BJ (cell line): ENCODE results near the gene PTPRR. TPM values are rescaled to one million over a fixed set of nuclear protein-coding genes. Genes with fewer than 3 reads are reported as not detected.

Source experiments
- CTCF ChIA-PET: fragments of 350-600 bp; formaldehyde crosslinking; extraction: SDS; loops from one replicate; lab custom pipeline; 2021; ENCODE audit warnings: antibody characterized with exemption, inconsistent platforms; lab: Yijun Ruan, JAX
- POLR2A ChIA-PET: fragments of 300-600 bp; sonication (Branson Sonifier 250); formaldehyde crosslinking; extraction: SDS; loops from one replicate; lab custom pipeline; 2021; ENCODE audit warnings: antibody characterized with exemption; lab: Charles Lee
- DNase-seq: peaks from one replicate; pipeline ENCODE4 v3.0.0-alpha.2; 2011; ENCODE audit warnings: low read depth
- H3K27me3 ChIP-seq: 2 replicates; pipeline ENCODE4 v1.6.0; 2011; ENCODE audit warnings: low read length; ENCODE audit not compliant: control insufficient read depth, insufficient read depth
- H3K36me3 ChIP-seq: 2 replicates; pipeline ENCODE4 v1.5.1; 2011; ENCODE audit warnings: low read length; ENCODE audit not compliant: control insufficient read depth, insufficient read depth
- H3K4me3 ChIP-seq: 2 replicates; pipeline ENCODE4 v1.5.1; 2011; ENCODE audit warnings: low read depth, mild to moderate bottlenecking, control low read depth, low read length
- polyA plus RNA-seq: library from polyadenylated mRNA; depleted of rRNA; stranded (reverse); fragments of >200 nt; gene quantifications from 2 replicates; pipeline ENCODE4 v1.2.3, GENCODE V29; 2011
- TF ChIP-seq, protein P1 (sequence below): IDR thresholded peaks from 2 replicates; pipeline ENCODE4 v1.5.1; 2011; ENCODE audit warnings: low read depth, mild to moderate bottlenecking, control low read depth, inconsistent platforms, low read length, moderate library complexity; ENCODE audit not compliant: insufficient read depth

The PTPRR gene
- polyA plus RNA-seq, 1 experiment: 0.40 TPM

DNA sequence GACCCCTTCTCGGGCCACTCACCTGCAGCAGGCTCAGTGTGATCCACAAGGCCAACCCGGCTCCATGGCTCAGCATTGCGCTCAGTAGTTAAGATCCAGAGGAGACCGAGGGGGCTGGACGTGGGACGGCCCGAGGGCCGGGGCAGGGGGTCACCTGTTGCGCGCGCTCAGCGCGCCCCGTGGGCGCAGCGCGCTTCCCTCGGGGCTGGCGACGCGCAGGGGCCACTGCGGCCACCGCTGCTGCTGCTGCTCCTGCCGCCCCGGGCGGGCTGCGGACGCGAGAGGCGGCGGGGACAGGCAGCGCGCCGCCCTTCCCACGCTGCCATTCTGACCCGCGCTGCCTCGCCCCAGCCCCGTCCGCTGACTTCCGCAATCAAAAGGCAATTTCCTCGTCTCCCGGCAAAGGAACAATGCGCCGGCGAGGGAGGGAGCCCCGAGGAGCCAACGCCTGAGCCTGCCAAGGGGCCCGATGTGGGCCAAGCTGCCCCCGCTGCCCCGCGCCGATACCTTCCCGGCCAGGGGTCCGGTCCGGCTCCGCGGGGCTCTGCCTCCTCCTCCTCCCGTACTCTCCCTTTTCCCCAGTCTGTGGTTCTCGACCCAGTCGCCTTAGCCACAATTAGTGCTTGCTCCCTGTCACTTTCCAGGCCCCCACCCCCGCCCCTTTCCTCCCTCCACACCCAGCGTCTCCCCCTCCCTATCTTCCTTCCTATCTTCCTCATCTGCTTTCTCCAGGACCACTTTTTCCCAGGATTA lies 310.6 kb downstream of the PTPRR start:
- H3K27me3 ChIP-seq: no peaks in the 10 kb centered on the region
- peak overlapping the region; percentile 58 for H3K4me3 ChIP-seq
- no peaks in the 10 kb centered on the region for H3K36me3 ChIP-seq
- no peak for DNase-seq
- TF ChIP-seq, protein P1, sequence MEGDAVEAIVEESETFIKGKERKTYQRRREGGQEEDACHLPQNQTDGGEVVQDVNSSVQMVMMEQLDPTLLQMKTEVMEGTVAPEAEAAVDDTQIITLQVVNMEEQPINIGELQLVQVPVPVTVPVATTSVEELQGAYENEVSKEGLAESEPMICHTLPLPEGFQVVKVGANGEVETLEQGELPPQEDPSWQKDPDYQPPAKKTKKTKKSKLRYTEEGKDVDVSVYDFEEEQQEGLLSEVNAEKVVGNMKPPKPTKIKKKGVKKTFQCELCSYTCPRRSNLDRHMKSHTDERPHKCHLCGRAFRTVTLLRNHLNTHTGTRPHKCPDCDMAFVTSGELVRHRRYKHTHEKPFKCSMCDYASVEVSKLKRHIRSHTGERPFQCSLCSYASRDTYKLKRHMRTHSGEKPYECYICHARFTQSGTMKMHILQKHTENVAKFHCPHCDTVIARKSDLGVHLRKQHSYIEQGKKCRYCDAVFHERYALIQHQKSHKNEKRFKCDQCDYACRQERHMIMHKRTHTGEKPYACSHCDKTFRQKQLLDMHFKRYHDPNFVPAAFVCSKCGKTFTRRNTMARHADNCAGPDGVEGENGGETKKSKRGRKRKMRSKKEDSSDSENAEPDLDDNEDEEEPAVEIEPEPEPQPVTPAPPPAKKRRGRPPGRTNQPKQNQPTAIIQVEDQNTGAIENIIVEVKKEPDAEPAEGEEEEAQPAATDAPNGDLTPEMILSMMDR: no peak
- CTCF ChIA-PET: interaction anchor here (0.6 to 1.6 kb wide), 4 partner anchors 10 to 1203 kb away, joined by 3 to 6 read pairs (median 4); no protein-coding TSS in a partner anchor
- POLR2A ChIA-PET: no interaction called here

DNA sequence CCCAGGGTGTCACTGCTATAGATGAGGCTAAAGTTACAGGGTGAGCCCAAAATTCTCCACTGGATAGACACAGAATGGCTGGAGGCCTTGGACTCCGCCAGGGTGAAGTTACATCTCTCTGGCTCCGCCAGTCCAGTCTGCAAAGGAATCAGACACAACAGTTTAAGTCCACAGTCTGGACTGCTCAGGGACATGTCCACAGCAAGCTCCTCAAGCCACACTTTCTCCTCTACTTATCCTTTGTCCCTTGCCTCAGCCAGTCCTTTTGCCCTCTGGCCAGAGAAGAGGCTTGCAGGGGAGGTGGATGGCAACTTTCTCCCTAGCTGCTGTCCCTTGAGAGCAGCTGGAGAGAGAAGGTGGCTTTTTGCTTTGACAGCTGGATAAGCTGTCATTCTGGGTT lies 311.3 kb downstream of the PTPRR start:
- no peak for DNase-seq
- ChIA-PET POLR2A (no interaction called here), CTCF (interaction anchor here (1.1 to 1.6 kb wide), 4 partner anchors 10 to 110 kb away, joined by 3 to 6 read pairs (median 4); no protein-coding TSS in a partner anchor)
- Histone ChIP-seq H3K4me3 (peak overlapping the region; percentile 58; the same call in 1 of the 2 replicates), H3K36me3 (no peaks in the 10 kb centered on the region), H3K27me3 (no peaks in the 10 kb centered on the region)
- TF ChIP-seq, protein P1: no peak

DNA sequence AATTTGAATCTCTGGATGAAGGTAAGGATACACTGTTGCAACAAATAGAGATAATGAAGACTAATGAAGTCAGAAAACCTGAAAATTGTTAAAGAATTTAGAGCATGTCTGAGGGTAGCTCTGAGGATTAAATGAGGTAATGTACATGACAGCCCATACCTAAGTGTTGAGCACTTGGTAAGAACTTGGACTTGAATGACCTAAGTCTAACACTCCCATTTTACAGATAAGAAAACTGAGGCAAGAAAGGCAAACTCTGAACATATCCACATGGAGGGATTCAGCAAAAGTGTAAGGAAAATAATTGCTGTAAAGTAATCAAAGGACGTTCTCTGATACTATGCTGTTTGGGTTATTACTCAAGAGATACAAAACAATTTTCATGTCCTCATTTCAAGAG lies 312.4 kb downstream of the PTPRR start:
- H3K27me3 ChIP-seq: no peaks in the 10 kb centered on the region
- no peak for DNase-seq
- TF ChIP-seq, protein P1: no peak
- H3K4me3 ChIP-seq: no peak overlapping the region
- no peaks in the 10 kb centered on the region for H3K36me3 ChIP-seq
- ChIA-PET CTCF (interaction anchor here (1.1 kb wide), 1 partner anchor 84 kb away, joined by 3 read pairs; no protein-coding TSS in a partner anchor), POLR2A (no interaction called here)

DNA sequence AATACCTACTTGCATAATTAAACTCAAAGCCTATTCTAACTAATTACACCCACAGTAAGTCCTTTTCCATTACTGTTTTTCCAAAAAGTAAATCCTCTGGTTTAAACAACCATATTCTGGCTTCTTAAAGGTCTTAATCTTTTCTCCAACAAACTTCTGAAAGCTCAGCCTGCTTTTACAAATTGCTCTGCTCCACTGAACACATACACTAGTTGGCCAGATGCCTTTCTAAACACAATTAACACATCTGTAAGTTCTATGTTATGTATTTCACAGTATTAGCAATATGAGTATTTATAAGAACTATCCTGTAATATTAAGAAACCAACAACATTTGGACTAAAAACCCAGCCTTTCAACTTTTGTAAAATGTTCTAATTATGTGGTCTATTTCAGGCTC lies 313.4 kb downstream of the PTPRR start:
- no peak for DNase-seq
- CTCF ChIA-PET: no interaction called here
- no peak overlapping the region for H3K4me3 ChIP-seq
- H3K27me3 ChIP-seq: no peaks in the 10 kb centered on the region
- TF ChIP-seq, protein P1: no peak
- H3K36me3 ChIP-seq: no peaks in the 10 kb centered on the region
- POLR2A ChIA-PET: no interaction called here

DNA sequence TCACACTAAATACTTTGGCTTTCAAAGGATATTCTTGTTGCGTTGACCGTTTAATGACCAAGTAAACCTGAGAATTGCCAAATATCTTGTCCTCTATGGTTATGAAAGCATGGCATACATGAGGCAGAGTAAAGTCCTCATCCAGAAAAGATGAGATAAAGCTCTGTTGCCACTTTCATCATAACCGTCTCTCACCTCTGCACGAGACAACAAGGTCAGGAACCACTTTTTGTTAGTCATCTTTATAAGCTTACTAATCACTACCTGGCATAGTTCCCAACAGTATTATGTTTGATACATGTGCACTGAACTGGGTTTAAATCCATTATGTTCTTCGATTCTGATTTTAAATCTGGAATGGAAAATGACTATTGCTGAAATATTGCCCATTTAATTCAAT lies 314.6 kb downstream of the PTPRR start:
- Histone ChIP-seq H3K36me3 (no peaks in the 10 kb centered on the region), H3K4me3 (no peak overlapping the region), H3K27me3 (no peaks in the 10 kb centered on the region)
- TF ChIP-seq, protein P1: no peak
- no peak for DNase-seq
- POLR2A ChIA-PET: interaction anchor here (1.1 kb wide), 1 partner anchor 14 kb away, joined by 3 read pairs; no protein-coding TSS in a partner anchor
- CTCF ChIA-PET: interaction anchor here (2.3 kb wide), 1 partner anchor 114 kb away, joined by 10 read pairs; no protein-coding TSS in a partner anchor
